SK-N-SH treated with all-trans-retinoic acid at 6 μM for 48 hours (cell line): ENCODE data around the gene BIRC5.

Experiments
- ATAC-seq: fragments of 200-7000 bp; cut with Tn5 transposase; 3 replicates; pipeline ENCODE4 v1.9.1; 2020; ENCODE audit warnings: mild to moderate bottlenecking, moderate library complexity
- ARNTL ChIP-seq: fragments of 450-650 bp; formaldehyde crosslinking; IDR thresholded peaks from 2 replicates; pipeline ENCODE4 v1.5.0; 2020; ENCODE audit warnings: low read depth, mild to moderate bottlenecking, moderate library complexity, borderline replicate concordance
- BACH2 ChIP-seq: fragments of 250-450 bp; sonication (Bioruptor Pico); IDR thresholded peaks from 2 replicates; pipeline ENCODE4 v1.9.0; 2021; ENCODE audit warnings: mild to moderate bottlenecking, borderline replicate concordance
- CSDC2 ChIP-seq: fragments of 250-450 bp; sonication (Bioruptor Pico); IDR thresholded peaks from 2 replicates; pipeline ENCODE4 v1.5.0; 2020; ENCODE audit warnings: mild to moderate bottlenecking, moderate library complexity
- ESRRG ChIP-seq: fragments of 250-450 bp; sonication (Bioruptor Pico); IDR thresholded peaks from 2 replicates; pipeline ENCODE4 v1.6.1; 2021; ENCODE audit warnings: mild to moderate bottlenecking
- GLIS3 ChIP-seq: fragments of 250-450 bp; sonication (Bioruptor Pico); IDR thresholded peaks from 2 replicates; pipeline ENCODE4 v1.5.0; 2020; ENCODE audit warnings: mild to moderate bottlenecking, moderate library complexity
- ISL1 ChIP-seq: fragments of 250-450 bp; sonication (Bioruptor Pico); IDR thresholded peaks from 2 replicates; pipeline ENCODE4 v2.1.2; 2022; ENCODE audit warnings: mild to moderate bottlenecking, moderate library complexity
- PPARA ChIP-seq: fragments of 250-450 bp; sonication (Bioruptor Pico); IDR thresholded peaks from 2 replicates; pipeline ENCODE4 v1.5.0; 2020; ENCODE audit warnings: mild to moderate bottlenecking, borderline replicate concordance
- RARB ChIP-seq: fragments of 250-450 bp; sonication (Bioruptor Pico); IDR thresholded peaks from 2 replicates; pipeline ENCODE4 v1.8.0; 2021; ENCODE audit warnings: mild to moderate bottlenecking, moderate library complexity
- SNAI2 ChIP-seq: fragments of 250-450 bp; sonication (Bioruptor Pico); IDR thresholded peaks from 2 replicates; pipeline ENCODE4 v1.5.0; 2020; ENCODE audit warnings: mild to moderate bottlenecking, moderate library complexity
- TCF4 ChIP-seq: fragments of 250-450 bp; sonication (Bioruptor Pico); IDR thresholded peaks from 2 replicates; pipeline ENCODE4 v1.8.0; 2021; ENCODE audit warnings: mild to moderate bottlenecking, moderate library complexity, borderline replicate concordance
- TOX ChIP-seq: fragments of 250-450 bp; sonication (Bioruptor Pico); IDR thresholded peaks from 2 replicates; pipeline ENCODE4 v1.8.0; 2021; ENCODE audit warnings: mild to moderate bottlenecking, moderate library complexity, borderline replicate concordance
- ZC3H10 ChIP-seq: fragments of 250-450 bp; sonication (Bioruptor Pico); IDR thresholded peaks from 2 replicates; pipeline ENCODE4 v1.5.1; 2021; ENCODE audit warnings: mild to moderate bottlenecking, moderate library complexity
- ZFP30 ChIP-seq: fragments of 450-650 bp; formaldehyde crosslinking; IDR thresholded peaks from 2 replicates; pipeline ENCODE4 v1.5.0; 2022; ENCODE audit warnings: mild to moderate bottlenecking, moderate library complexity
- ZNF565 ChIP-seq: fragments of 450-650 bp; formaldehyde crosslinking; conservative IDR thresholded peaks from 2 replicates; pipeline ENCODE4 v1.5.0; 2020; ENCODE audit warnings: low read depth, mild to moderate bottlenecking, moderate library complexity
- ZNF70 ChIP-seq: fragments of 450-650 bp; formaldehyde crosslinking; IDR thresholded peaks from 2 replicates; pipeline ENCODE4 v1.5.0; 2020; ENCODE audit warnings: mild to moderate bottlenecking, moderate library complexity
- ZNF8 ChIP-seq: fragments of 450-650 bp; formaldehyde crosslinking; IDR thresholded peaks from 2 replicates; pipeline ENCODE4 v1.5.0; 2020; ENCODE audit warnings: mild to moderate bottlenecking, moderate library complexity
- TF ChIP-seq, protein P1 (sequence below): fragments of 250-450 bp; sonication (Bioruptor Pico); IDR thresholded peaks from 2 replicates; pipeline ENCODE4 v1.5.0; 2020; ENCODE audit warnings: mild to moderate bottlenecking, moderate library complexity
- TF ChIP-seq, protein P2 (sequence below): fragments of 250-450 bp; sonication (Bioruptor Pico); IDR thresholded peaks from 2 replicates; pipeline ENCODE4 v1.8.0; 2021; ENCODE audit warnings: low read depth, mild to moderate bottlenecking, moderate library complexity, borderline replicate concordance
- TF ChIP-seq, protein P3 (sequence below): fragments of 250-450 bp; sonication (Bioruptor Pico); IDR thresholded peaks from 2 replicates; pipeline ENCODE4 v1.5.1; 2021; ENCODE audit warnings: mild to moderate bottlenecking, moderate library complexity
- TF ChIP-seq, protein P4 (sequence below): fragments of 250-450 bp; sonication (Bioruptor Pico); IDR thresholded peaks from 2 replicates; pipeline ENCODE4 v1.5.1; 2020; ENCODE audit warnings: low read depth, mild to moderate bottlenecking, moderate library complexity

Gene BIRC5

DNA sequence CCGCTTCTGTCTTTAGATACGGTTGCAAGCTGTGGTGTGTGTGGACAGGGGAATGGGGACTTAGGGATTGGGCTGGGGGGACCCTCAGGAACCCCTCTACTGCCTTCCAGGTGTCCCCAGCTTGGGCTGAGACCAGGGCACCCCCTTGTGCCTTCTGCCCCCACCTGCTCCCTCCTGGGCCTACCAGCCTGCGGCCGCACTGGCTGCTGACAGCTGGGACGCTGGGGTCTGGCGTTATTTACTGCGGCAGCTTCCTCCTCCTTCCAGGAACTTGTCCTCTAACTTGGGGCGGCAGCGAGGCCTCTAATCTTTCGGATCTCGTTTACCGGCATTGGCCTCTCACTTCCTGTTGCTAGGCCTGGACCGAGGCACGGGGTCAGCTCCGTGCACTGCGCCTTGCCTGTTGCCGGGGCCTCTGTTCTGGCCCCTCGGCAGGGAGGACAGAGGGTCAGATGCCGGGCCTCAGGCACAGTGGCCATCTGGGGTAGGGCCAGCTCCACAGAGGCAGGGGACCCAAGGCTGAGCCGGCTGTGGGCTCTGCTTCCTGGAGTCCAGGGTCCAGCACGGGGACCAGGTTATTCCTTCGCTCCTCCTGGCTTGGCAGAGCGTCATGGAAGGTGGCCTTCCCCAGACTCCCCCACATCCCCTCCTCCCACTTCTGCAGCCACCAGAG lies 49.1 kb downstream of the BIRC5 start:
- peak; percentile 13; the same call in 2 of the 3 replicates for ATAC-seq
- 0 out of 2 replicates have a peak, but pooled peaks have one; percentile 69 for TF ChIP-seq PPARA (CRISPR knock-in tag)
- TF ChIP-seq, protein P1, sequence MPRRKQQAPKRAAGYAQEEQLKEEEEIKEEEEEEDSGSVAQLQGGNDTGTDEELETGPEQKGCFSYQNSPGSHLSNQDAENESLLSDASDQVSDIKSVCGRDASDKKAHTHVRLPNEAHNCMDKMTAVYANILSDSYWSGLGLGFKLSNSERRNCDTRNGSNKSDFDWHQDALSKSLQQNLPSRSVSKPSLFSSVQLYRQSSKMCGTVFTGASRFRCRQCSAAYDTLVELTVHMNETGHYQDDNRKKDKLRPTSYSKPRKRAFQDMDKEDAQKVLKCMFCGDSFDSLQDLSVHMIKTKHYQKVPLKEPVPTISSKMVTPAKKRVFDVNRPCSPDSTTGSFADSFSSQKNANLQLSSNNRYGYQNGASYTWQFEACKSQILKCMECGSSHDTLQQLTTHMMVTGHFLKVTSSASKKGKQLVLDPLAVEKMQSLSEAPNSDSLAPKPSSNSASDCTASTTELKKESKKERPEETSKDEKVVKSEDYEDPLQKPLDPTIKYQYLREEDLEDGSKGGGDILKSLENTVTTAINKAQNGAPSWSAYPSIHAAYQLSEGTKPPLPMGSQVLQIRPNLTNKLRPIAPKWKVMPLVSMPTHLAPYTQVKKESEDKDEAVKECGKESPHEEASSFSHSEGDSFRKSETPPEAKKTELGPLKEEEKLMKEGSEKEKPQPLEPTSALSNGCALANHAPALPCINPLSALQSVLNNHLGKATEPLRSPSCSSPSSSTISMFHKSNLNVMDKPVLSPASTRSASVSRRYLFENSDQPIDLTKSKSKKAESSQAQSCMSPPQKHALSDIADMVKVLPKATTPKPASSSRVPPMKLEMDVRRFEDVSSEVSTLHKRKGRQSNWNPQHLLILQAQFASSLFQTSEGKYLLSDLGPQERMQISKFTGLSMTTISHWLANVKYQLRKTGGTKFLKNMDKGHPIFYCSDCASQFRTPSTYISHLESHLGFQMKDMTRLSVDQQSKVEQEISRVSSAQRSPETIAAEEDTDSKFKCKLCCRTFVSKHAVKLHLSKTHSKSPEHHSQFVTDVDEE = peak; percentile 84
- 0 out of 2 replicates have a peak, but pooled peaks have one; percentile 30 for TF ChIP-seq ISL1 (CRISPR knock-in tag)
- TF ChIP-seq, protein P2, sequence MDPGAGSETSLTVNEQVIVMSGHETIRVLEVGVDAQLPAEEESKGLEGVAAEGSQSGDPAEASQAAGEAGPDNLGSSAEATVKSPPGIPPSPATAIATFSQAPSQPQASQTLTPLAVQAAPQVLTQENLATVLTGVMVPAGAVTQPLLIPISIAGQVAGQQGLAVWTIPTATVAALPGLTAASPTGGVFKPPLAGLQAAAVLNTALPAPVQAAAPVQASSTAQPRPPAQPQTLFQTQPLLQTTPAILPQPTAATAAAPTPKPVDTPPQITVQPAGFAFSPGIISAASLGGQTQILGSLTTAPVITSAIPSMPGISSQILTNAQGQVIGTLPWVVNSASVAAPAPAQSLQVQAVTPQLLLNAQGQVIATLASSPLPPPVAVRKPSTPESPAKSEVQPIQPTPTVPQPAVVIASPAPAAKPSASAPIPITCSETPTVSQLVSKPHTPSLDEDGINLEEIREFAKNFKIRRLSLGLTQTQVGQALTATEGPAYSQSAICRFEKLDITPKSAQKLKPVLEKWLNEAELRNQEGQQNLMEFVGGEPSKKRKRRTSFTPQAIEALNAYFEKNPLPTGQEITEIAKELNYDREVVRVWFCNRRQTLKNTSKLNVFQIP (CRISPR knock-in tag) = no peak
- peak; percentile 81; the same call in 1 of the 2 replicates for TF ChIP-seq BACH2
- 0 out of 2 replicates have a peak, but pooled peaks have one; percentile 47 for TF ChIP-seq TCF4 (CRISPR knock-in tag)

DNA sequence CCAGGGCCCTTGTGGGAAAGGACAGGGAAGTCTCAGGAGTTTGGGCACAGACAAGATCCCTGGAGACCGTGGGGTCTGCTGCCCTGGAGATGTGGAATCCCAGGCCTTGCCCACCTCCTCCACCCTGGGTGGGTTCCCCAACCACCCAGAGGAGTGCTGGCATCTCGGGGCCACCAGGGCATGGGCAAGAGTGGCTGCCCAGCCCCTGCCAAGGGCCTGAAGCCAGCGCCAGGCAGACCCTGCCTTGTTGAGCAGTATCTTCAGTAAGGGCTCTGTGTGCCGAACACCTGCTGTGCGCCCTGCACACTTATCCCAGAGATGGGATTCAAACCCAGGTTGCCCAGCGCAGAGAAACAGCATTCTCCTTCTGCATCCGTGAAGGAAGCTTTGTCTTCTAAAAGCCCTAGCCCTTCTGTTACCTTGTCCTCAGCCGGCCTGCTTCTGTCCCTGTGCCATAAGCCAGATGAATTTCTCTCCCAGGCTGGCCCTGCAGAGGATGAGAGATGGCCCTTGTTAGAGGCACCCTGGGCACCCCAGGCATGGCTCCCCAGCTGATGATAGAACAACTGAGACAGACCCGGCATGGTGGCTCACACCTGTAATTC lies 49.8 kb downstream of the BIRC5 start:
- ATAC-seq = no peak
- no peak for TF ChIP-seq ZNF565 (CRISPR knock-in tag)
- no peak for TF ChIP-seq SNAI2 (CRISPR knock-in tag)
- TF ChIP-seq, protein P3, sequence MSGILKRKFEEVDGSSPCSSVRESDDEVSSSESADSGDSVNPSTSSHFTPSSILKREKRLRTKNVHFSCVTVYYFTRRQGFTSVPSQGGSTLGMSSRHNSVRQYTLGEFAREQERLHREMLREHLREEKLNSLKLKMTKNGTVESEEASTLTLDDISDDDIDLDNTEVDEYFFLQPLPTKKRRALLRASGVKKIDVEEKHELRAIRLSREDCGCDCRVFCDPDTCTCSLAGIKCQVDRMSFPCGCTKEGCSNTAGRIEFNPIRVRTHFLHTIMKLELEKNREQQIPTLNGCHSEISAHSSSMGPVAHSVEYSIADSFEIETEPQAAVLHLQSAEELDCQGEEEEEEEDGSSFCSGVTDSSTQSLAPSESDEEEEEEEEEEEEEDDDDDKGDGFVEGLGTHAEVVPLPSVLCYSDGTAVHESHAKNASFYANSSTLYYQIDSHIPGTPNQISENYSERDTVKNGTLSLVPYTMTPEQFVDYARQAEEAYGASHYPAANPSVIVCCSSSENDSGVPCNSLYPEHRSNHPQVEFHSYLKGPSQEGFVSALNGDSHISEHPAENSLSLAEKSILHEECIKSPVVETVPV (CRISPR knock-in tag) = no peak
- TF ChIP-seq ZNF8 (CRISPR knock-in tag) = no peak
- no peak for TF ChIP-seq ZNF70 (CRISPR knock-in tag)
- TF ChIP-seq GLIS3 = no peak
- TF ChIP-seq, protein P1 = no peak
- TF ChIP-seq ARNTL (CRISPR knock-in tag) = no peak
- no peak for TF ChIP-seq ISL1 (CRISPR knock-in tag)
- TF ChIP-seq, protein P4, sequence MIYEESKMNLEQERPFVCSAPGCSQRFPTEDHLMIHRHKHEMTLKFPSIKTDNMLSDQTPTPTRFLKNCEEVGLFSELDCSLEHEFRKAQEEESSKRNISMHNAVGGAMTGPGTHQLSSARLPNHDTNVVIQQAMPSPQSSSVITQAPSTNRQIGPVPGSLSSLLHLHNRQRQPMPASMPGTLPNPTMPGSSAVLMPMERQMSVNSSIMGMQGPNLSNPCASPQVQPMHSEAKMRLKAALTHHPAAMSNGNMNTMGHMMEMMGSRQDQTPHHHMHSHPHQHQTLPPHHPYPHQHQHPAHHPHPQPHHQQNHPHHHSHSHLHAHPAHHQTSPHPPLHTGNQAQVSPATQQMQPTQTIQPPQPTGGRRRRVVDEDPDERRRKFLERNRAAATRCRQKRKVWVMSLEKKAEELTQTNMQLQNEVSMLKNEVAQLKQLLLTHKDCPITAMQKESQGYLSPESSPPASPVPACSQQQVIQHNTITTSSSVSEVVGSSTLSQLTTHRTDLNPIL (CRISPR knock-in tag) = no peak

GRCh38 chr17:78264590-78264989 lies 50.5 kb downstream of the BIRC5 start:
- ATAC-seq = no peak
- TF ChIP-seq, protein P3 (CRISPR knock-in tag) = no peak
- TF ChIP-seq PPARA (CRISPR knock-in tag) (no peak), RARB (no peak), ZNF8 (CRISPR knock-in tag) (no peak), ZNF565 (CRISPR knock-in tag) (no peak), ZC3H10 (CRISPR knock-in tag) (no peak), ESRRG (CRISPR knock-in tag) (no peak), SNAI2 (CRISPR knock-in tag) (no peak), TCF4 (CRISPR knock-in tag) (no peak), ZFP30 (CRISPR knock-in tag) (no peak), CSDC2 (CRISPR knock-in tag) (no peak), TOX (no peak), GLIS3 (no peak), ARNTL (CRISPR knock-in tag) (no peak)
- TF ChIP-seq, protein P4 (CRISPR knock-in tag) = no peak
- TF ChIP-seq, protein P2 (CRISPR knock-in tag) = no peak
